Measurements from ENCODE around the gene DOC2B.

DNA sequence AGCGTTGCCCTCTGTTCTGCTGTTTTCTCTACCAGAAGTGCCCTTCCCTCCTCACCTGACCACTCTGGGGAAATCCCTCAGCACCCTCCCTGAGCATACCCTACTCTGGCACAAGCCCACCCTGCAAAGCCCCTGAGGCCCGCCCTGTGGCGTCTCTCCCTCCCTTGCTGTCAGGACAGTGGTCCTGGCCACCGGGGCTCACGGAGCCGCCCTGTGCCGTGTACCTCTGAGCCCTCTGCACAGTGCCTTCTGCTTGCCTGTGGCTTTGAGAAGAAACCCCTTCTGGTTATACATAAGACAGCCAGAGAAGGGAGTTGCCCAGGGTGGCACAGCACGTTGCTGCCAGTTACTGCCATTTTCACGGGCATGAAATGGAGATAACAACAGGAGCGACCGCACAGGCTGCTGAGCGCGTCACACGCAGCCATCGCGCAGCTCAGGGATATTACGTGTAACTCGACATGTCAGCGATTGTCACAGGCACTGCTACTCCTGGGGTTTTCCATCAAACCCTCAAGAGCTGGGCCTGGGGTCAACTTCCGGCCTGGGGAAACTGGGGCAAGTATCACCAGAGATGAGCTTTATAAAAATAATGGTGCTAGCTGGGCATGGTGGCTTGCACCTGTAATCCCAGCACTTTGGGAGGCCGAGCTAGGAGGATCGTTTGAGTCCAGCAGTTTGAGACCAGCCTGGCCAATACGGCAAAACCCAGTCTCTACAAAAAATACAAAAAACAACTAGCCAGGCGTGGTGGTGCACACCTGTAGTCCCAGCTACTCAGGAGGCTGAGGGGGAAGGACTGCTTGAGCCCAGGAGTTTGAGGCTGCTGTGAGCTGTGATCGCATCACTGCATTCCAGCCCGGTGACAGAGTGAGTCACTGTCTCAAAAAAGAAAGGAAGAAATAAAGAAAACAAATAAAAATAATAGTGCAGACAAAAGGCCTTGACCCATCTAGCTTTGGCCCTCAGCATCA lies 29.3 kb downstream of the DOC2B start:
- TF ChIP-seq, protein P1, sequence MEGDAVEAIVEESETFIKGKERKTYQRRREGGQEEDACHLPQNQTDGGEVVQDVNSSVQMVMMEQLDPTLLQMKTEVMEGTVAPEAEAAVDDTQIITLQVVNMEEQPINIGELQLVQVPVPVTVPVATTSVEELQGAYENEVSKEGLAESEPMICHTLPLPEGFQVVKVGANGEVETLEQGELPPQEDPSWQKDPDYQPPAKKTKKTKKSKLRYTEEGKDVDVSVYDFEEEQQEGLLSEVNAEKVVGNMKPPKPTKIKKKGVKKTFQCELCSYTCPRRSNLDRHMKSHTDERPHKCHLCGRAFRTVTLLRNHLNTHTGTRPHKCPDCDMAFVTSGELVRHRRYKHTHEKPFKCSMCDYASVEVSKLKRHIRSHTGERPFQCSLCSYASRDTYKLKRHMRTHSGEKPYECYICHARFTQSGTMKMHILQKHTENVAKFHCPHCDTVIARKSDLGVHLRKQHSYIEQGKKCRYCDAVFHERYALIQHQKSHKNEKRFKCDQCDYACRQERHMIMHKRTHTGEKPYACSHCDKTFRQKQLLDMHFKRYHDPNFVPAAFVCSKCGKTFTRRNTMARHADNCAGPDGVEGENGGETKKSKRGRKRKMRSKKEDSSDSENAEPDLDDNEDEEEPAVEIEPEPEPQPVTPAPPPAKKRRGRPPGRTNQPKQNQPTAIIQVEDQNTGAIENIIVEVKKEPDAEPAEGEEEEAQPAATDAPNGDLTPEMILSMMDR (IDR thresholded peaks at IDR 0.05), result no peak
- no peak for TF ChIP-seq POLR2A (IDR thresholded peaks at IDR 0.05)

Data from lower leg skin (tissue), 3 donors.